Measurements from ENCODE around the gene ERFL. TPM values are rescaled to one million over a fixed set of nuclear protein-coding genes. Genes with fewer than 3 reads are reported as not detected.

The ERFL gene
- total and polyA plus RNA-seq, 3 donors from 2014 or later = 0.78 to 2.4 (median 2.2) TPM

- no peak overlapping the region for H3K4me3 ChIP-seq
- H3K9me3 ChIP-seq = no peaks in the 10 kb centered on the region
- H3K4me1 ChIP-seq = no peaks in the 10 kb centered on the region
- no peaks in the 10 kb centered on the region for H3K27me3 ChIP-seq
- no peaks in the 10 kb centered on the region for H3K36me3 ChIP-seq (ENCODE audit: low read depth, missing control alignments)
- WGBS, 2 donors = 93 to 95% methylated on average over 13 to 19 of the region's 19 CpGs
- intact Hi-C loops (cut with DNase I; ENCODE audit: low total_unique reads) = no loop called here
- DNase-seq = no peak
- no peak overlapping the region for H3K27ac ChIP-seq
- TF ChIP-seq POLR2A (IDR thresholded peaks at IDR 0.05) (no peak), CTCF (IDR thresholded peaks at IDR 0.05) (no peak)
These were observed 24.9 kb downstream of the ERFL start for GRCh38 chr19:41903193-41903953.

GRCh38 chr19:41902594-41902993 is 25.7 kb downstream of the ERFL start:
- H3K36me3 ChIP-seq (ENCODE audit: low read depth, missing control alignments) = no peaks in the 10 kb centered on the region
- WGBS, 2 donors = 88 to 95% methylated on average over 17 of the region's 17 CpGs
- intact Hi-C loops (cut with DNase I; ENCODE audit: low total_unique reads) = no loop called here

GRCh38 chr19:41901707-41902360 is 26.4 kb downstream of the ERFL start:
- H3K36me3 ChIP-seq (ENCODE audit: low read depth, missing control alignments) = no peaks in the 10 kb centered on the region
- no peak for DNase-seq
- H3K9me3 ChIP-seq = no peaks in the 10 kb centered on the region
- H3K4me3 ChIP-seq = no peak overlapping the region
- H3K4me1 ChIP-seq = no peaks in the 10 kb centered on the region
- TF ChIP-seq POLR2A (IDR thresholded peaks at IDR 0.05) (no peak), CTCF (IDR thresholded peaks at IDR 0.05) (no peak)
- 91 to 94% methylated on average over 14 to 21 of the region's 21 CpGs for WGBS, 2 donors
- H3K27me3 ChIP-seq = no peaks in the 10 kb centered on the region
- intact Hi-C loops (cut with DNase I; ENCODE audit: low total_unique reads) = no loop called here
- no peak overlapping the region for H3K27ac ChIP-seq

More at GRCh38 chr19:41902594-41902993, 25.7 kb downstream of the ERFL start:
- H3K9me3 ChIP-seq = no peaks in the 10 kb centered on the region
- H3K27me3 ChIP-seq = no peaks in the 10 kb centered on the region
- TF ChIP-seq POLR2A (IDR thresholded peaks at IDR 0.05) (no peak), CTCF (IDR thresholded peaks at IDR 0.05) (no peak)
- no peaks in the 10 kb centered on the region for H3K4me1 ChIP-seq
- H3K27ac ChIP-seq = no peak overlapping the region
- H3K4me3 ChIP-seq = no peak overlapping the region
- DNase-seq = no peak

- Histone ChIP-seq H3K27me3 (no peaks in the 10 kb centered on the region), H3K27ac (no peak overlapping the region), H3K36me3 (ENCODE audit: low read depth, missing control alignments) (no peaks in the 10 kb centered on the region), H3K4me1 (no peaks in the 10 kb centered on the region), H3K9me3 (no peaks in the 10 kb centered on the region), H3K4me3 (no peak overlapping the region)
- WGBS, 2 donors = 90 to 93% methylated on average over 2 to 15 of the region's 15 CpGs
- intact Hi-C loops (cut with DNase I; ENCODE audit: low total_unique reads) = no loop called here
- DNase-seq = no peak
- no peak for TF ChIP-seq CTCF (IDR thresholded peaks at IDR 0.05)
- no peak for TF ChIP-seq POLR2A (IDR thresholded peaks at IDR 0.05)
These were observed 30.0 kb downstream of the ERFL start for GRCh38 chr19:41898235-41898634.
